ENCODE measurements around the gene FGD3. TPM values are rescaled to one million over a fixed set of nuclear protein-coding genes. Genes with fewer than 3 reads are reported as not detected.

FGD3 gene
- total and polyA plus RNA-seq, 4 donors = 1.6 to 6.2 (median 3.6) TPM

- 82% methylated on average over 6 of the region's 6 CpGs for WGBS
- DNase-seq (ENCODE audit: low spot score) = no peak
Observed at GRCh38 chr9:93033531-93033930, 86.2 kb downstream of the FGD3 start.

GRCh38 chr9:93035106-93035660 lies 87.9 kb downstream of the FGD3 start:
- Histone ChIP-seq H3K4me3 (ENCODE audit: low read depth in 1 of 3, low read length in 3 of 3) (no peak overlapping the region), H3K4me1 (ENCODE audit: control insufficient read depth in 4 of 4, insufficient read depth in 4 of 4, low read length in 3 of 4) (peaks cover 0 to 3% (median 1%) of the 10 kb centered on the region in 4 donors), H3K36me3 (ENCODE audit: control insufficient read depth in 4 of 4, insufficient read depth in 3 of 4, low read depth in 1 of 4, low read length in 3 of 4) (no peaks in the 10 kb centered on the region), H3K9ac (ENCODE audit: low read depth in 1 of 2, low read length in 2 of 2) (no peak overlapping the region), H3K27ac (ENCODE audit: low read depth in 1 of 2, low read length in 2 of 2) (no peak overlapping the region), H3K9me3 (ENCODE audit: control insufficient read depth in 4 of 4, low read length in 3 of 4) (no peaks in the 10 kb centered on the region), H3K27me3 (ENCODE audit: control insufficient read depth in 4 of 4, insufficient read depth in 4 of 4, low read length in 3 of 4) (no peaks in the 10 kb centered on the region)
- 94% methylated on average over 19 of the region's 19 CpGs for WGBS
- DNase-seq (ENCODE audit: low spot score) = no peak
- no peak for TF ChIP-seq ATF3 (IDR thresholded peaks at IDR 0.05)
- no peak for TF ChIP-seq REST (IDR thresholded peaks at IDR 0.05)
- no peak for TF ChIP-seq MAX (IDR thresholded peaks at IDR 0.05)
- no peak for TF ChIP-seq EGR1 (IDR thresholded peaks at IDR 0.05; ENCODE audit: low read depth in 2 of 2)
- no peak for TF ChIP-seq SP1 (IDR thresholded peaks at IDR 0.05)
- TF ChIP-seq NR2F2 (IDR thresholded peaks at IDR 0.05) = no peak
- TF ChIP-seq CTCF (IDR thresholded peaks at IDR 0.05; ENCODE audit: low read depth, low read length, missing input control) = no peak
- no peak for TF ChIP-seq ZBTB33 (IDR thresholded peaks at IDR 0.05)
- TF ChIP-seq RAD21 (IDR thresholded peaks at IDR 0.05) = no peak
- no peak for TF ChIP-seq GABPA (IDR thresholded peaks at IDR 0.05 in 1 of 2, conservative IDR thresholded peaks at IDR 0.05 in 1 of 2)
- no peak for TF ChIP-seq JUND (IDR thresholded peaks at IDR 0.05)

More at GRCh38 chr9:93033531-93033930, 86.2 kb downstream of the FGD3 start:
- Histone ChIP-seq H3K27ac (ENCODE audit: low read depth in 1 of 2, low read length in 2 of 2) (no peak overlapping the region), H3K36me3 (ENCODE audit: control insufficient read depth in 4 of 4, insufficient read depth in 3 of 4, low read depth in 1 of 4, low read length in 3 of 4) (no peaks in the 10 kb centered on the region), H3K9me3 (ENCODE audit: control insufficient read depth in 4 of 4, low read length in 3 of 4) (no peaks in the 10 kb centered on the region), H3K4me3 (ENCODE audit: low read depth in 1 of 3, low read length in 3 of 3) (no peak overlapping the region), H3K9ac (ENCODE audit: low read depth in 1 of 2, low read length in 2 of 2) (no peak overlapping the region), H3K4me1 (ENCODE audit: control insufficient read depth in 4 of 4, insufficient read depth in 4 of 4, low read length in 3 of 4) (peaks cover 0 to 3% (median 1%) of the 10 kb centered on the region in 4 donors), H3K27me3 (ENCODE audit: control insufficient read depth in 4 of 4, insufficient read depth in 4 of 4, low read length in 3 of 4) (no peaks in the 10 kb centered on the region)
- TF ChIP-seq TAF1 (conservative IDR thresholded peaks at IDR 0.05) (no peak), RXRA (IDR thresholded peaks at IDR 0.05) (no peak), MAX (IDR thresholded peaks at IDR 0.05) (no peak), CTCF (IDR thresholded peaks at IDR 0.05; ENCODE audit: low read depth, low read length, missing input control) (no peak), FOXA1 (IDR thresholded peaks at IDR 0.05) (no peak)

Measured in liver (tissue), 9 donors.